AG04449 (cell line): ENCODE measurements around the gene PEA15.

Experiments
- CTCF ChIA-PET: fragments of 350-600 bp; formaldehyde crosslinking; extraction: SDS; loops from one replicate; lab custom pipeline; 2021; ENCODE audit warnings: antibody characterized with exemption; lab: Yijun Ruan, JAX
- POLR2A ChIA-PET: fragments of 400-600, 350-600 bp; formaldehyde crosslinking; extraction: SDS; loops from one replicate; lab custom pipeline; 2020; ENCODE audit warnings: antibody characterized with exemption, inconsistent platforms; lab: Yijun Ruan, JAX
- DNase-seq: peaks from one replicate; pipeline ENCODE4 v3.0.0-alpha.2; 2010; ENCODE audit warnings: low read depth, low spot score
- H3K4me3 ChIP-seq: 2 replicates; pipeline ENCODE4 v1.5.1; 2011; ENCODE audit warnings: low read depth, mild to moderate bottlenecking, control low read depth, low read length
- TF ChIP-seq, protein P1 (sequence below): IDR thresholded peaks from one replicate; pipeline ENCODE4 v1.5.1; 2011; ENCODE audit warnings: mild to moderate bottlenecking, moderate library complexity, low read length, control low read depth, inconsistent platforms; ENCODE audit not compliant: insufficient read depth; ENCODE audit errors: missing control alignments

The PEA15 gene

DNA sequence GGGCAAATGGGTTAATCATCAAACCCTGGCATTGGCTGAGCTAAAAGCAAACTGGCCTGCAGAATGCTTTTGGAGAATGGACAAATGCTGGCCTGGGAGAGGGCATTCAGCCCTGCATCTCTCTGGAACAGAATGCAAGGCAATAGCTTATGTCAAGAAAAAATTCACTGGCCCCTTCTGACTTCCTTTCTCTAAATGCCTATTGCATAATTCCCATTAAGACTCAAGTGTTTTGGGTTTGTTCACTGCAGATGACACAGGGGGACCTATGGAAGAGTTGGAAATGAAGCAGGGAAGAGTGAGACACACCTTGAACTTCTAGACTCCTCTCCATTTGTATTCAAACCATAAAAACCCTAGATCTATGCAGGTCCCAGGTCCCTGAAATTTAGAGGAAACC lies 15.9 kb downstream of the PEA15 start:
- TF ChIP-seq, protein P1, sequence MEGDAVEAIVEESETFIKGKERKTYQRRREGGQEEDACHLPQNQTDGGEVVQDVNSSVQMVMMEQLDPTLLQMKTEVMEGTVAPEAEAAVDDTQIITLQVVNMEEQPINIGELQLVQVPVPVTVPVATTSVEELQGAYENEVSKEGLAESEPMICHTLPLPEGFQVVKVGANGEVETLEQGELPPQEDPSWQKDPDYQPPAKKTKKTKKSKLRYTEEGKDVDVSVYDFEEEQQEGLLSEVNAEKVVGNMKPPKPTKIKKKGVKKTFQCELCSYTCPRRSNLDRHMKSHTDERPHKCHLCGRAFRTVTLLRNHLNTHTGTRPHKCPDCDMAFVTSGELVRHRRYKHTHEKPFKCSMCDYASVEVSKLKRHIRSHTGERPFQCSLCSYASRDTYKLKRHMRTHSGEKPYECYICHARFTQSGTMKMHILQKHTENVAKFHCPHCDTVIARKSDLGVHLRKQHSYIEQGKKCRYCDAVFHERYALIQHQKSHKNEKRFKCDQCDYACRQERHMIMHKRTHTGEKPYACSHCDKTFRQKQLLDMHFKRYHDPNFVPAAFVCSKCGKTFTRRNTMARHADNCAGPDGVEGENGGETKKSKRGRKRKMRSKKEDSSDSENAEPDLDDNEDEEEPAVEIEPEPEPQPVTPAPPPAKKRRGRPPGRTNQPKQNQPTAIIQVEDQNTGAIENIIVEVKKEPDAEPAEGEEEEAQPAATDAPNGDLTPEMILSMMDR = no peak
- no peak for DNase-seq
- ChIA-PET POLR2A (interaction anchor here (0.7 to 4.7 kb wide), 4 partner anchors 8 to 124 kb away, joined by 3 to 34 read pairs (median 4); partner anchors contain the start of gene PEA15), CTCF (interaction anchor here (0.8 to 6.7 kb wide), 13 partner anchors 8 to 135 kb away, joined by 3 to 206 read pairs (median 31); partner anchors contain the start of genes CASQ1, IGSF8 and PEA15)
- no peak overlapping the region for H3K4me3 ChIP-seq

- H3K4me3 ChIP-seq = no peak overlapping the region
- no peak for DNase-seq
- POLR2A ChIA-PET = interaction anchor here (1.5 kb wide), 1 partner anchor 17 kb away, joined by 3 read pairs; no protein-coding TSS in a partner anchor
- TF ChIP-seq, protein P1 = no peak
- CTCF ChIA-PET = interaction anchor here (1.0 to 6.7 kb wide), 7 partner anchors 11 to 136 kb away, joined by 5 to 206 read pairs (median 62); partner anchors contain the start of genes CASQ1 and PEA15
These were observed 17.4 kb downstream of the PEA15 start for GRCh38 chr1:160222546-160222945.

DNA sequence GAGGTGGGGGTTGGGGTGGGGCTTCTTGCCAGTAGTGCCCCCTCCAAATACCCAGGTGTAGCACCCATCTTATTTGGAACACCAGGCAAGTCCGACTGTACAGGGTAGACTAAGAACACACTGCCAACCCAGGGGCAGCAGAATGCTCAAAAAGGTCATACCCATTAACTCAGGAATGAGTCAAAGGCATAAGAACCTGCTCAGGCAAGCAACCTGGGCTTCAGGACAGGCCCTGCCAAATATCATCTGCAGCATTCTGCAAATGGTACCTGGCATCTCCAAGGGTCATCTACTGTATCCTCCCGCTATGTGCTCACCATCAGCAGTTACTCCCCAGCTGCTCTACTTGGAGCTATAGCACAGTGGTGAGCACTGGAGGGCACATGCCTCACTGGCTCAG lies 19.4 kb downstream of the PEA15 start:
- POLR2A ChIA-PET = no interaction called here
- no peak for DNase-seq
- CTCF ChIA-PET = interaction anchor here (1.1 to 2.7 kb wide), 6 partner anchors 11 to 139 kb away, joined by 3 to 15 read pairs (median 6); no protein-coding TSS in a partner anchor
- TF ChIP-seq, protein P1 = no peak
- H3K4me3 ChIP-seq = no peak overlapping the region

- POLR2A ChIA-PET = no interaction called here
- TF ChIP-seq, protein P1 = no peak
- no peak overlapping the region for H3K4me3 ChIP-seq
- CTCF ChIA-PET = interaction anchor here (0.8 to 2.7 kb wide), 9 partner anchors 12 to 140 kb away, joined by 3 to 15 read pairs (median 4); partner anchors contain the start of gene CASQ1
- no peak for DNase-seq
These were observed 20.2 kb downstream of the PEA15 start for GRCh38 chr1:160225345-160225744.

DNA sequence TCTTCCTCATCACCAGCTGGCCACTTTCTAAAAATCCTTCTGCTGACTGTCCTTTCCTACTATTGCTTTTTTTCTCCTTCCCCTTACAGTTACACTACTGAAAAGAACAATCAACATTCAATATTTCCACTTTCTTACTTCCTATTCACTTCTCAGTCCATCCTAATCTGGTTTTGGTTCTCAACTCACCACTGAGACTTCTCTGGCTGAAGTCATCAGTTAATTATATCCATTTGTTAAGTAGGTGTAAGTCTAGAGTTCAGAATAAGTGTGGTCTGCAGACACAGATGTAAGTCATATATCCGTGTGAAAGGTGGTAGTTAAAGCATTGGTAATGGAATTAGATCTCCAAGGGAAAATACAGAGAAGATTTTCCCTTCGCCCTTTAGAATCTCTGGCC lies 21.4 kb downstream of the PEA15 start:
- CTCF ChIA-PET = interaction anchor here (1.1 to 3.5 kb wide), 7 partner anchors 8 to 126 kb away, joined by 3 to 15 read pairs (median 7); no protein-coding TSS in a partner anchor
- no peak for DNase-seq
- TF ChIP-seq, protein P1 = no peak
- no peak overlapping the region for H3K4me3 ChIP-seq
- POLR2A ChIA-PET = interaction anchor here (0.6 kb wide), 1 partner anchor 18 kb away, joined by 4 read pairs; no protein-coding TSS in a partner anchor

GRCh38 chr1:160227034-160227433 lies 21.9 kb downstream of the PEA15 start:
- TF ChIP-seq, protein P1 = no peak
- ChIA-PET POLR2A (interaction anchor here (0.6 kb wide), 1 partner anchor 17 kb away, joined by 4 read pairs; no protein-coding TSS in a partner anchor), CTCF (interaction anchor here (0.8 to 3.5 kb wide), 7 partner anchors 9 to 142 kb away, joined by 3 to 15 read pairs (median 6); no protein-coding TSS in a partner anchor)
- no peak overlapping the region for H3K4me3 ChIP-seq
- DNase-seq = no peak
